ENCODE results near the gene ADISSP. TPM values are rescaled to one million over a fixed set of nuclear protein-coding genes. Genes with fewer than 3 reads are reported as not detected.
A peak's percentile ranks its signal among the peaks of the same experiment; 100 is the strongest.

Gene ADISSP
- polyA plus RNA-seq (ENCODE audit: insufficient read length in 12 of 12) = 10 to 100 TPM in 11 of 12 donors, not detected in 1; 10.7 to 23.2 (median 18.9) TPM
- long read RNA-seq, donor 1, transcript C20orf27-202 (6 exons, 1,886 nt) = major isoform, 23 of 29 reads
- long read RNA-seq, donor 1, partial matches to known transcripts = 5 of 29 reads
- long read RNA-seq, donor 1, other reads (novel, unspliced or antisense) = 0 of 29 reads
- long read RNA-seq, donor 2, transcript C20orf27-202 (6 exons, 1,886 nt) = major isoform, 13 of 15 reads
- long read RNA-seq, donor 2, partial matches to known transcripts = 0 of 15 reads
- long read RNA-seq, donor 2, other reads (novel, unspliced or antisense) = 0 of 15 reads
- long read RNA-seq, donor 3, transcript C20orf27-202 (6 exons, 1,886 nt) = major isoform, 10 of 10 reads
- long read RNA-seq, donor 3, partial matches to known transcripts = 0 of 10 reads
- long read RNA-seq, donor 3, other reads (novel, unspliced or antisense) = 0 of 10 reads
- long read RNA-seq, donor 4, partial matches to known transcripts = 0 of 1 reads
- long read RNA-seq, donor 4, other reads (novel, unspliced or antisense) = 0 of 1 reads
- long read RNA-seq, donor 5, transcript C20orf27-202 (6 exons, 1,886 nt) = major isoform, 13 of 14 reads
- long read RNA-seq, donor 5, partial matches to known transcripts = 0 of 14 reads
- long read RNA-seq, donor 5, other reads (novel, unspliced or antisense) = 0 of 14 reads
- long read RNA-seq, donor 6, transcript C20orf27-202 (6 exons, 1,886 nt) = major isoform, 9 of 9 reads
- long read RNA-seq, donor 6, partial matches to known transcripts = 0 of 9 reads
- long read RNA-seq, donor 6, other reads (novel, unspliced or antisense) = 0 of 9 reads
- long read RNA-seq, donor 7, transcript C20orf27-202 (6 exons, 1,886 nt) = major isoform, 8 of 9 reads
- long read RNA-seq, donor 7, partial matches to known transcripts = 0 of 9 reads
- long read RNA-seq, donor 7, other reads (novel, unspliced or antisense) = 0 of 9 reads
- long read RNA-seq, donor 8, transcript C20orf27-202 (6 exons, 1,886 nt) = major isoform, 33 of 33 reads
- long read RNA-seq, donor 8, partial matches to known transcripts = 0 of 33 reads
- long read RNA-seq, donor 8, other reads (novel, unspliced or antisense) = 0 of 33 reads
- long read RNA-seq, donor 9, transcript C20orf27-202 (6 exons, 1,886 nt) = major isoform, 10 of 11 reads
- long read RNA-seq, donor 9, partial matches to known transcripts = 0 of 11 reads
- long read RNA-seq, donor 9, other reads (novel, unspliced or antisense) = 0 of 11 reads
- long read RNA-seq, donor 10, transcript C20orf27-202 (6 exons, 1,886 nt) = major isoform, 11 of 11 reads
- long read RNA-seq, donor 10, partial matches to known transcripts = 0 of 11 reads
- long read RNA-seq, donor 10, other reads (novel, unspliced or antisense) = 0 of 11 reads
- long read RNA-seq, donor 11, transcript C20orf27-202 (6 exons, 1,886 nt) = major isoform, 14 of 14 reads
- long read RNA-seq, donor 11, partial matches to known transcripts = 0 of 14 reads
- long read RNA-seq, donor 11, other reads (novel, unspliced or antisense) = 0 of 14 reads

GRCh38 chr20:3767427-3768341, at the start of gene ADISSP:
Gene ADISSP, minus strand, starts transcription at chr20:3767753. Its CDS starts 7,653 bp downstream, at chr20:3760100.
- DNase-seq = peak; percentile 99

- DNase-seq = no peak
These were observed 48.3 kb upstream of the ADISSP start for GRCh38 chr20:3815703-3816315.

DNA sequence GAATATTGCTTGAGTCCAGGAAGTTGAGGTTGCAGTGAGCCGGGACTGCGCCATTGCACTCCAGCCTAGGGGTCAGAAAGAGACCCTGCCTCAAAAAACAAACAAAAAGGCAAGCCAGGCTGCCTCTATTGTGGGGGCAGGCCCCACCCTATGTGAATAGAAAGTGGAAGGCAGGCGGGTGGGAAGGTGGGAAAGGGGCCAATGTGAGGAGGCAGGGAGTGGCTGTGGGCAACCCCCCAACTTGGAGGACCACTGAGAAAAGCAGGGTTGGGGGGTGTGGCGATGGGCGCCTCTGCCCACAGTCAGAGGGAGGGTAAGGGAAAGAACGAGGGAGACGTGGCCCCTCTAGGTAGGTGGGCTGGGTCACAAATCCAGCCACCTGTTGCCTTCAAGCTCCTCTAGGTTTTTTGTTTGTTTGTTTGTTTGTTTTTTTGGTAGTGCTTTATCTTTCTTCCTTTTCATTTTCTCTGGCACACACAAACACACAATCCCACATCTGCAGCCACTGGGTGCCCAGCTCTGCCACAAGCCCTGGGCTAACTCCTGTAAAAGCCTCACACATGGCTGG, 47.5 kb upstream of the ADISSP start:
- DNase-seq = no peak

DNA sequence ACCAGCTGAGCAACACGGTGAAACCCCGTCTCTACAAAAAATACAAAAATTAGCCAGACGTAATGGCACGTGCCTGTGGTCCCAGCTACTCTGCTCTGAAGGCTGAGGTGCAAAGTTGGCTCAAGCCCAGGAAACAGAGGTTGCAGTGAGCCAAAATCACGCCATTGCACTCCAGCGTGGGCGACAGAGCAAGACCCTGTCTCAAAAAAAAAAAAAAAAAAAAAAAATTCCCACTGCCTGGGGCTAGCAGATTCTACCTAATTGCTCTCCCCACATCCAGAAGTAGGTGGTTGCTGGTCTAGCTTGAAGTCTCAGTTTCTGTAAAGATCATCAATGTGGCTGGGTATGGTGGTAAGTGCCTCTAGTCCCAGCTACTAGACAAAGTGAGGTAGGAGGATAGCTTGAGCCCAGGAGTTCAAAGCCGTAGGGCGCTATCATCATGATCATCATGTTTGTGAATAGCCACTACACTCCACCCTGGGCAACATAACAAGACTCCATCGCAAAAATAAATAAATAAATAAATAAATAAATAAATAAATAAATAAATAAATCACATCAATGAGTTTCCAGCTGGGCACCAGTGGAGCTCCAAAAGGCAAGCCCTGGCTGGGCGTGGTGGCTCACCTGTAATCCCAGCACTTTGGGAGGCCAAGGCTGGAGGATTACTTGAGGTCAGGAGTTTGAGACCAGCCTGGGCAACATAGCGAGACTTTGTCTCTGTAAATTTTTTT, 46.5 kb upstream of the ADISSP start:
- DNase-seq = no peak

DNA sequence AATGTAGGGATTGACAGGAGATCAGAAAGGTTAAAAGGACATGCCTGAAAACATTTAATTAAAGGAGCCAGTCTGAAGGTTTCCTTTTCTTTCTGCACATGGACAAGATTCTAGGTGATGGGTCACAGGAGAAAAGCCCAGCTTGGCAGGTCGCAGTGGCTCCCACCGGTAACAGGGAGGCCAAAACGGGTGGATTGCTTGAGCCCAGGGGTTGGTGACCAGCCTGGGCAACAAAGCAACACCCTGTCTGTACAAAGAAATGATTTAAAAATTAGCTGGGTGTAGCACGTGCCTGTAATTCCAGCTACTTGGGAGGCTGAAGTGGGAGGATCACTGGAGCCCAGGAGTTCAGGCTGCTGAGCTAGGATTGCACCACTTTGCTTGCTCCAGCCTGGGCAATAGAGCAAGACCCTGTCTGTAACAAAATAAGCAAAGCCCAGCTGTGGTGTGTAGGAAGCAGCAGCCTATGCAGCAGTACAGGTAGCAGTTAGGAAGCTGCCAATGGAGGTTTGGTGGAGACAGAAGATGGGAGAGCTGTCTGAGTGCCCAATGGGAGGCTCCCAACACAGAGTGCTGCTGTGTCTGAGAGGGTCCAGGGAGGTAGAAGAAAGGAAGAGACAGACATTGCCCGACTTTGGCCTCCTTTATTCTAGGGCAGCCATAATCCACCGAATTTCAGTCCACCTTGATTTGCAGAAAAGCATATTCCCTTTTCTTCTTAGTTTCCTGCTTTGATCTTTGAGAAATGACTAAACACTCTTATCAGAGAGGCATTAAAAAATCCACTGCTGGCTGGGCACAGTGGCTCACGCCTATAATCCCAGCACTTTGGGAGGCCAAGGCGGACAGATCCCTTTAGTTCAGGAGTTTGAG, 45.7 kb upstream of the ADISSP start:
- DNase-seq = no peak

- no peak for DNase-seq
These were observed 44.7 kb upstream of the ADISSP start for GRCh38 chr20:3812259-3812681.

DNA sequence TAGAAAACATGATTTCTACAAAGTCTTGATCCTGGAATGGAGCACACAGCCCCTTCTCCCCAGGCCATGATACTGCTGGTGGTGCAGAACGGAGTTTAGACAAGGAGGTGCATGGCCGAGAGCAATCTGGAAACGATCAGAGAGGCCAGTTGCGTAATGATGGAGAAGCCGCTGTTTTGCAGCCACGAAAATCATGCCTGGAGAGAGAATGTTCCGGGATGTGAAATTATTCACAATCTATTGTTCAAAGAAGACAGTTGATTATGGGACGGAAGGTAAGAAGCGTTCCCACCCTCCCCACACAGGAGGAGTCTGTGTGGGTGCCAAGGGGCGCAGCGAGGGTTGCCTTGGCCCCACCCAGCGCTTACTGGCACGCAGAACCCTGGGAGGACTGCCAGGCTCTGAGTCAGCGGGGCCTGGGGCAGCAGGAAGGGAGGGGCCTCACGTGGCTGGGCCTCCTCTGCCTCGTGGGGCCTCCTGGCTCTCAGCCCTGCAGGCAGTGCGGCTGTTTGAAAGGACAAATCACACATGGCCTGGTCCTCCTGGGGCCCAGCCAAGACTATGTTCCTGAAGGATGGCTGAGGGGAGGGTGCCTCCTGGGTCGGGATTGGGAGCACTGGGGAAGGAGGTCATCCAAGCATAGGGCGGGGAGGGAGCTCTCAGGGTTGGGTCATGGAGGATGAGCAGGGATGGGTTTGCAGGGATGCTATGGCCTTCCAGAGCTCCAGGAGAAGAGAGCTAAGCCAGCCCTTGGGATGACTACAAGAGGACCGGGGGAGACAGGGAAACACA, 44.1 kb upstream of the ADISSP start:
- DNase-seq = peak; percentile 99

GRCh38 chr20:3808544-3808943, 41.0 kb upstream of the ADISSP start:
- no peak for DNase-seq

DNA sequence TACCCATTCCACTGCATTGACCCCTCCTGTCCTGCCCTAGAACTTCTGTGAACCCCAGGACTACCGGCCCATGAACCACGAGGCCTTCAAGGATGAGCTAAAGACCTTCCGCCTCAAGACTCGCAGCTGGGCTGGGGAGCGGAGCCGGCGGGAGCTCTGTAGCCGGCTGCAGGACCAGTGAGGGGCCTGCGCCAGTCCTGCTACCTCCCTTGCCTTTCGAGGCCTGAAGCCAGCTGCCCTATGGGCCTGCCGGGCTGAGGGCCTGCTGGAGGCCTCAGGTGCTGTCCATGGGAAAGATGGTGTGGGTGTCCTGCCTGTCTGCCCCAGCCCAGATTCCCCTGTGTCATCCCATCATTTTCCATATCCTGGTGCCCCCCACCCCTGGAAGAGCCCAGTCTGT, 37.2 kb upstream of the ADISSP start:
- no peak for DNase-seq

DNA sequence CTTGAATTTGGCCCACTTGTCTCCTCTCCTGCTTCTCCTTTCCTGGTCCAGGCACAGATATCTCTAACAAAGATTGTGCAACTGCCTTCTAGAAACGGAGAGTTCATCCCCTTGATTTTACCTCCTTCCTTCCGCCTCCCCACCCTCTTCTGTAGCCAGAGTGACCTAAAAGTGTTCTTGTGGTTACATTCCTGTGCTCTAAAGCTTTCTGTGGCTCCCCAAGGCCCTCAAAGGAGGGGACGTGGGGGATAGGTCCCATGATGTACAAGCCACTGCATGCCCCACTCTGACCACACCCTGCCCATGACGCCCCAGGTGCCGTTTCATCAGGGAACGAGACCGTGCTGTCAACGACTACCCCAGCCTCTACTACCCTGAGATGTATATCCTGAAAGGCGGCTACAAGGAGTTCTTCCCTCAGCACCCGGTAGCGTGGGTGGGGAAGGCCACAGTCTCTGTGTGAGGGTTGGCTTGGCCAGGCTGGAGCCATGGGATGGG, 36.8 kb upstream of the ADISSP start:
- DNase-seq = no peak

DNA sequence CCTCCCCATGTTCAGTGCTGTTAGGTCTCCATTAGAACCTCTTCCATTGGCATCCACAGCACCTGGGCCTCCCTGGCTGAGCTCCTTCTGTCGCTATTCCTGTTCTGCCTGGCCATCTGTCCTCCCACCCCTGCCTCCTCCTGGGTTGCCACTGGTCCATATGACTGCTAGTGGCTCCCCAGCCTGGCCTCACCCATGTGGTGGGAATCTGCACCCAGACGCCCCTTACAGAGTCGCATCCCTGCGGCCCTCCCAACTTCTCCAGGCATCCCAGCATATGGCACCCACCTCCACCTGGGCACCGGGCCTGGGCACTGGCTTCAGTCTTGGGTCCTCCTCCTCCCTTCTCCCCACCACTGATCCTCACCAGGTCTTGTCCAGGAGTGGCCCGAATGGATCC, 36.3 kb upstream of the ADISSP start:
- no peak for DNase-seq

GRCh38 chr20:3803289-3803688, 35.7 kb upstream of the ADISSP start:
- DNase-seq = no peak

- no peak for DNase-seq
These were observed 35.1 kb upstream of the ADISSP start for GRCh38 chr20:3802524-3803239.

DNA sequence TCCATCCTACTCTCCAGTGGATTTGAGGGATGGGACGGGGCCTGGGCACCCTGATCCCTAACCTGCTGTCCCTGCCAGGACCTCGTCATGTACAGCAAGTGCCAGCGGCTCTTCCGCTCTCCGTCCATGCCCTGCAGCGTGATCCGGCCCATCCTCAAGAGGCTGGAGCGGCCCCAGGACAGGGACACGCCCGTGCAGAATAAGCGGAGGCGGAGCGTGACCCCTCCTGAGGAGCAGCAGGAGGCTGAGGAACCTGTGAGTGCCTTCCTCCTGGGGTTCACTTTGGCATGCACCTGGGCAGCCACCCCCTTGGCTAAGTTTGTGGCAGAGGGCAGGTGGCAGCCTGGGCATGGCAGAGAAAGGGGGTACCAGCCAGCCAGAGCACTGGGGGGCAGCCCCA, 34.3 kb upstream of the ADISSP start:
- no peak for DNase-seq

DNA sequence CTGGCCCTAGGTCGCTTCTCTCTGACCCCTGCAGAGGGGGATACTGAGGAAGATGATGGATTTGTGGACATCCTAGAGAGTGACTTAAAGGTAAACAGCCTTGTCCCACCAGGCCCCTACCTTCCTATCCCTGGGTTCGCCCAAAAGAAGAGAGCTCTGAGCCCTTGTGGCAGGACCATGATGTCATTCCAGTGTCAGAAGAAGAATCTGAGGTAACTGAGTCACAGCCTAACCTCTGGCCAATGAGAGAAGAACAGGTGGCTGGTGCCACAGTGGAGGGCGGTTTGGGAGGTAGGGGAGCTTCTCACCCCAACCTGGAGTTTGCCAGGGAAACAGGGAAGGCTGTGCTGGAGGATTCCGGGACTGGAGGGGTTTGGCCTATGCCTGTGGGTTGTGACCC, 33.7 kb upstream of the ADISSP start:
- no peak for DNase-seq

DNA sequence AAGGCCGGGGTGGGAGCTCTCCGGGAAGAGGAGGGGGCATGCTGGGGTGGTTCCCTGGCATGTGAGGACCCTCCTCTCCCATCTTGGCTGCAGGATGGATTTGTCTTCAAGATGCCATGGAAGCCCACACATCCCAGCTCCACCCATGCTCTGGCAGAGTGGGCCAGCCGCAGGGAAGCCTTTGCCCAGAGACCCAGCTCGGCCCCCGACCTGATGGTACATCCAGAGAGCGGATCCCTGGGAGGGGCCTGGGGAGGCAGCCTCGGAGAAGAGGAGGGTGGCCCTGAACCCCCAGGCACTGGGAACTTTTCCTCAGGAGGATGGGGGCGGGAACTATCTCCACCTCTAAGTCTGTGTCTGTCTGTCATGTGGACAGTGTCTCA, 33.3 kb upstream of the ADISSP start:
- DNase-seq = no peak

All from muscle of arm (tissue), 14 donors.